Smooth muscle cell (in vitro differentiated cells): Measurements from ENCODE around the gene KRT82. TPM values are rescaled to one million over a fixed set of nuclear protein-coding genes. Genes with fewer than 3 reads are reported as not detected.

Source experiments
- DNase-seq: peaks from one replicate; lab custom pipeline; 2025; ENCODE audit not compliant: unreplicated experiment; lab: John Stamatoyannopoulos, UW
- H2AFZ ChIP-seq: fragments of 200-600 bp; sonication (generic); 2 replicates; pipeline ENCODE4 v1.6.0; 2016; ENCODE audit warnings: antibody characterized with exemption, low read depth, mild to moderate bottlenecking
- H3F3A ChIP-seq: fragments of 200-600 bp; sonication (generic); 2 replicates; pipeline ENCODE4 v1.6.0; 2017; ENCODE audit warnings: antibody characterized with exemption, low read depth
- H3K27ac ChIP-seq: fragments of 200-600 bp; sonication (generic); 2 replicates; pipeline ENCODE4 v1.5.1; 2016; ENCODE audit warnings: low read depth, mild to moderate bottlenecking
- H3K27me3 ChIP-seq: fragments of 200-600 bp; sonication (generic); 2 replicates; pipeline ENCODE4 v1.6.1; 2016; ENCODE audit warnings: low read depth, mild to moderate bottlenecking
- H3K36me3 ChIP-seq: fragments of 200-600 bp; sonication (generic); 2 replicates; pipeline ENCODE4 v1.5.1; 2016; ENCODE audit warnings: low read depth
- H3K4me1 ChIP-seq: fragments of 200-600 bp; sonication (generic); 2 replicates; pipeline ENCODE4 v1.5.1; 2016; ENCODE audit warnings: low read depth
- H3K4me2 ChIP-seq: fragments of 200-600 bp; sonication (generic); 2 replicates; pipeline ENCODE4 v1.6.0; 2016; ENCODE audit warnings: mild to moderate bottlenecking
- H3K4me3 ChIP-seq: fragments of 200-600 bp; sonication (generic); 2 replicates; pipeline ENCODE4 v1.5.1; 2016; ENCODE audit warnings: mild to moderate bottlenecking
- H3K79me2 ChIP-seq: fragments of 200-600 bp; sonication (generic); 2 replicates; pipeline ENCODE4 v1.6.0; 2016; ENCODE audit warnings: low read depth, mild to moderate bottlenecking
- H3K9ac ChIP-seq: fragments of 200-600 bp; sonication (generic); 2 replicates; pipeline ENCODE4 v1.6.0; 2016; ENCODE audit warnings: low read depth
- H3K9me3 ChIP-seq: fragments of 200-600 bp; sonication (generic); replicated peaks from 2 replicates; pipeline ENCODE4 v1.5.1; 2016; ENCODE audit warnings: low read depth
- H4K20me1 ChIP-seq: fragments of 200-600 bp; sonication (generic); 2 replicates; pipeline ENCODE4 v1.6.0; 2016; ENCODE audit warnings: low read depth
- WGBS: methylation state at CpG from one replicate; pipeline ENCODE4 v1.1.7; 2016; ENCODE audit warnings: low lambda C conversion rate; 5-methylcytosine and 5-hydroxymethylcytosine counted together
- polyA plus RNA-seq: library from polyadenylated mRNA; unstranded; fragments of >200 nt; fragmentation: Nextera tagmentation; extraction: Ambion mirVana; gene quantifications from 2 replicates; pipeline ENCODE4 v1.2.1, GENCODE V29; 2016
- total RNA-seq: library from RNA; depleted of rRNA; stranded (reverse); fragments of >200 nt; gene quantifications from 2 replicates; pipeline ENCODE4 v1.2.3, GENCODE V29; 2014
- TF ChIP-seq, protein P1 (sequence below): fragments of 200-600 bp; sonication (generic); IDR thresholded peaks from 2 replicates; pipeline ENCODE4 v1.5.1; 2017; ENCODE audit warnings: borderline replicate concordance, mild to moderate bottlenecking, antibody characterized with exemption; ENCODE audit not compliant: insufficient read depth, poor library complexity, severe bottlenecking

KRT82 gene
- total and polyA plus RNA-seq, 2 experiments from 2014 or later, result 0.23 TPM; not detected in 1

DNA sequence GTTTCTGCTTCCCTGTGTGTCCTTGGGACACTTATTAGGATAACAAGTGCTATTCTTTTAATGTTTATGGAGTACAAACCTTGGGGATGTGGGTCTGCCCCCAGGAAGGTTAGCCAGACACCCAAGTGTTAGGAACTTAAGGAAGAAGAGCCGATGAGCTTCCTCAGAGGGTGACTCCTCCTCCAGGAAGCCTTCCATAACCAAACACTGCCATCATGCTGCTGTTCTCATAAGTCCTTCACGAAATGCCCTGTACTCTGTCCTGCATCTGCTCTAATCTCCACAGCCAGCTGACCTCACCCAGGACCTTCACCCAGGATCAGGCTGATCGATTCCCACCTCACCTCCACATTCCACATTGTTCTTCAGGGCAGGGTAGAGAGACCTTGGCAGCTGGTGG lies 37.6 kb downstream of the KRT82 start:
- WGBS, result 66% methylated on average over 3 of the region's 3 CpGs

DNA sequence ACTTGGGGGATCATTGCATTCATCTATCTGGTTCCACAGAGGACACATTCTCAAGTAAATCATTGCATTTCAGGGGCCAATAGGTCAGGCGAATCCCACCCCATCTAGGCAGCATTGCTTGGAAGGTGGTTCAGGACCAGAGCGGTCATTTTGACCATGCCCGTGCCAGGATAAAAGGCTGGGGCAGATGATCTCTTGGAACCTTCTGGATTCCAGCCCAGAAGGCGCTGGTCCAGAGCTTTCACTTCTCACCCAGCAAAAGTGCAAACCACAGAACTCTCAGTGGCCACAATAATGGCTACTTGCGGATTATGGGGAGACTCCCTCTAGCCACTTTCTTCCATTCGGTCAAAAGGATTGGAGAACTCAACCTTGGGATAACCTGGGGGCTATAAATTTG lies 38.3 kb downstream of the KRT82 start:
- Histone ChIP-seq H3K9me3 (no peaks in the 10 kb centered on the region), H3K27ac (no peak overlapping the region), H2AFZ (no peak overlapping the region), H3F3A (no peaks in the 10 kb centered on the region), H3K27me3 (peaks cover 37% of the 10 kb centered on the region), H3K4me2 (no peak overlapping the region), H3K4me3 (no peak overlapping the region), H4K20me1 (no peaks in the 10 kb centered on the region), H3K79me2 (no peaks in the 10 kb centered on the region), H3K4me1 (no peaks in the 10 kb centered on the region), H3K9ac (no peak overlapping the region), H3K36me3 (no peaks in the 10 kb centered on the region)
- 92% methylated on average over 6 of the region's 6 CpGs for WGBS
- TF ChIP-seq, protein P1, sequence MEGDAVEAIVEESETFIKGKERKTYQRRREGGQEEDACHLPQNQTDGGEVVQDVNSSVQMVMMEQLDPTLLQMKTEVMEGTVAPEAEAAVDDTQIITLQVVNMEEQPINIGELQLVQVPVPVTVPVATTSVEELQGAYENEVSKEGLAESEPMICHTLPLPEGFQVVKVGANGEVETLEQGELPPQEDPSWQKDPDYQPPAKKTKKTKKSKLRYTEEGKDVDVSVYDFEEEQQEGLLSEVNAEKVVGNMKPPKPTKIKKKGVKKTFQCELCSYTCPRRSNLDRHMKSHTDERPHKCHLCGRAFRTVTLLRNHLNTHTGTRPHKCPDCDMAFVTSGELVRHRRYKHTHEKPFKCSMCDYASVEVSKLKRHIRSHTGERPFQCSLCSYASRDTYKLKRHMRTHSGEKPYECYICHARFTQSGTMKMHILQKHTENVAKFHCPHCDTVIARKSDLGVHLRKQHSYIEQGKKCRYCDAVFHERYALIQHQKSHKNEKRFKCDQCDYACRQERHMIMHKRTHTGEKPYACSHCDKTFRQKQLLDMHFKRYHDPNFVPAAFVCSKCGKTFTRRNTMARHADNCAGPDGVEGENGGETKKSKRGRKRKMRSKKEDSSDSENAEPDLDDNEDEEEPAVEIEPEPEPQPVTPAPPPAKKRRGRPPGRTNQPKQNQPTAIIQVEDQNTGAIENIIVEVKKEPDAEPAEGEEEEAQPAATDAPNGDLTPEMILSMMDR, result no peak
- DNase-seq, result no peak

More for the DNA sequence above, 37.6 kb downstream of the KRT82 start:
- DNase-seq, result no peak
- Histone ChIP-seq H3K4me1 (no peaks in the 10 kb centered on the region), H4K20me1 (no peaks in the 10 kb centered on the region), H3K27ac (no peak overlapping the region), H2AFZ (no peak overlapping the region), H3K9ac (no peak overlapping the region), H3K36me3 (no peaks in the 10 kb centered on the region), H3K4me3 (no peak overlapping the region), H3K9me3 (no peaks in the 10 kb centered on the region), H3K4me2 (no peak overlapping the region), H3K27me3 (peaks cover 33% of the 10 kb centered on the region), H3F3A (no peaks in the 10 kb centered on the region), H3K79me2 (no peaks in the 10 kb centered on the region)
- TF ChIP-seq, protein P1, result no peak

DNA sequence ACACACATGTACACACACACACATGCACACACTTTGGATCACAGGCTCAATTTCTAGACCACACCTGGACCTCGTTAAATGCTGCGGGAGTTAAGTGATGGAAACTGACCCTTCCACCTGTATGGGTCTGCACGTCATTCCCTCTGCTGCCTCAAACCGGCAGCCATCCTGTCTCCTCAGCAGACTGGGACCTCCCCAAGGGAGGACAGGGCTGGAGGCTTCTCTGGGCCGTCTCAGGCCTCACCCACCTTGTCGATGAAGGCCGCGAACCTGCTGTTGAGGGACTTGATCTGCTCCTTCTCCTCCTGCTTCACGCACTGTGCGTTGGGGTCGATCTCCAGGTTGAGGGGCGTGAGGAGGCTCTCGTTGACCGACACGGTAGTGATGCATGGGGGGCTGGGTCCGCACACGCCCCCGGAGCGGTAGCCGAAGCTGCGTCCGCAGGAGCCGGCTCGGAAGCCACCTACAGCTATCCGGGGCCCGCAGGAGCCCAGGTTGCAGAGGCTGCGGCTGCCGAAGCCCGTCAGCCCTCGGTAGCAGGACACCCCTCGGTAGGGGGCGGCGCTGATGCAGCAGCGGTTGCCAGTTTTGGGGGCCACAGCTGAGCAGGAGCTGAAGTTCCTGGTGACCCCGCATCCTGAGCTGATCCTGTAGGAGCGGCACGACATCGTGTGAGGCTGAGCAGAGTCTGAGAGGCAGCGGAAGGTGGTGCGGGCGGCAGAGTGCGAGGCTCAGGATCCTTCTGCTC lies 39.2 kb downstream of the KRT82 start, which contains the start of gene KRT85:
TSS of gene KRT85 (minus strand) at position 744 of the 748 bp plus-strand sequence. CDS start at position 668, 76 bp downstream.
- Histone ChIP-seq H3K36me3 (no peaks in the 10 kb centered on the region), H3K4me3 (no peak within 1 kb of the TSS), H3K27me3 (peaks cover 37% of the 10 kb centered on the region), H3K4me2 (no peak within 1 kb of the TSS), H4K20me1 (no peaks in the 10 kb centered on the region), H3K9ac (no peak within 1 kb of the TSS), H3K4me1 (no peaks in the 10 kb centered on the region), H3K9me3 (no peaks in the 10 kb centered on the region), H3K27ac (no peak within 1 kb of the TSS), H2AFZ (no peak within 1 kb of the TSS), H3F3A (no peaks in the 10 kb centered on the region), H3K79me2 (no peaks in the 10 kb centered on the region)
- DNase-seq, result no peak
- 91% methylated on average over 42 of the region's 42 CpGs for WGBS
- TF ChIP-seq, protein P1, result no peak
